ENCODE results near the gene PRR22.

PRR22 gene

DNA sequence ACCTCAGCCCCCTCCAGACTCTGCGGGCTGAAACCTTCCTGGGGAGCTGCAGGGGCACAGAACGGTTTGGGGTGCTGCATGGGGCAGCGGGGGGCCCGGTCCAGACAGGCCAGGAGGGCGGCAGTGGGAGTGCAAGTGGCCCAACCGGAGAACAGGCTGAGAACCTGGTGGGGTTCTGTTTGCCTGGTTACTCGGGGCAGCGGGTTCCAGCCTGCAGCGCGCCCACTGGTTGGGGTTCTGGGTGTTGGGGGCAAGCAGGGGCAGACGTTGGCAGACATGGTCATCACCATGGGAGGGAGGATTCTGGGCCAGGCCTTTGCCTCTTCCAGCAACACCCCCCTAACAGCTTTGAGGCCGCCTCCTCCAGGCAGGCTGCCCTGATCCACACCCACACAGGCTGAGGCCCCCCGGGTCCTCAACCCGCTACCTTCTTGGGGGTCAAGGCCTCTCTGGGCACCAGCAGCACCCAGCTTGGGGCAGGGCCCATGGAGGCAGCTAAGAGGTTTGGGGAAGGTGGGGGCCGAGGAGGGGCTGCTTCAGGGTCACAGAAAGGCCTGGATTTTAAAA, at the start of gene PRR22:
Gene PRR22, minus strand, starts transcription at position 166 of the 567 bp plus-strand sequence. Its CDS starts 86 bp downstream, at position 80.
- in situ Hi-C loops (cut with HindIII; ENCODE audit: low sequenced_read_pairs) = no loop called here

DNA sequence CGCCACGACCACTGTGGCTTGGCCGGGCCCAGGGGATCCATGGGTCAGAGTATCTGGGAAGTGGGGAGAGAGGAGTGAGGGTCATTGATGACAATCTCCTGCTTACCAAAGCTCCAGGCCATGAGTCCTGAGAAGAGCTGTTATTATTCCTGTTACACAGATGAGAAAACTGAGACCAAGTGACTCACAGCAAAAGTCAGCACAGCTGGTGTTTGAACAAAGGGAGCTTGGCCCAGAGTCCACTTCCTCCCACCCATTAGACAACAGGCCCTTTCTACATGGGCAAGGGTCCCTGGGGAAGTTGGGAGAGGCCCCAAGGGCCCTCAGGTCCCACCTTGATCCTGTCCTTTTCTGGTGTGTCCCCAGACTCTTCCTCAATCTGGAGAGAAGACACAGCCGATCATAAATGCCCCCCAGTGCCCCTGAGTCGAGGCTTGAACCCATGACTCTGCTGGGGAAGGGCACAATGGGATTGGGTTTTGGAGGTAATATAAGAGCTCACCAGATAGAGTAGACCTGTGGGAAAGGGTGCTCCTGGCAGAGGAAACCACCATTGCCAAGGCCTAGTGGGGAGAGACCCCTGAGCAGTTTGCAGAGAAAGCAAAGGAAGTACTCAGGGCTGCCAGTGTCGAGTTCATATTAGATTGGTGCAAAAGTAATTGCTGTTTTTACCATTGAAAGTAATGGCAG, 48.1 kb upstream of the PRR22 start:
- in situ Hi-C loops (cut with HindIII; ENCODE audit: low sequenced_read_pairs) = no loop called here

DNA sequence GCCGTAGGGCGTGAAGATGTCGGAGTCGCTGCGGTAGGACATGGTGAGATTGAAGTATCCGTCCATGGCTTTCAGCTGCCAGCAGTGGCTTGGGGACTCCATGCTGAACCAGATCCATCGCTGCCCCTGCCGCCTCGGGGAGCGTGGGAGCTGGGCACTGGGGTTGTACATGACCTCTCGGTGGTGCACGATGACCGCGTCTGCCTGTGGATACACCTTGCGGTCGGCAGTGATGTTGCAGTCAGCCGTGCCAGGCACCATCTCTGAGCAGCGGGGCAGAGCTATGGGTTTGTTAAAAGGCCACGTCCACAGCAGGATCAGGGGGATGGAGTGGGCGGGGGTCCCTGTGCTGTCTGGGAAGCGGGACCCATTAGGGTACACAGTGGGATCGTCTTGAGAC, 47.5 kb upstream of the PRR22 start:
- in situ Hi-C loops (cut with HindIII; ENCODE audit: low sequenced_read_pairs) = no loop called here

DNA sequence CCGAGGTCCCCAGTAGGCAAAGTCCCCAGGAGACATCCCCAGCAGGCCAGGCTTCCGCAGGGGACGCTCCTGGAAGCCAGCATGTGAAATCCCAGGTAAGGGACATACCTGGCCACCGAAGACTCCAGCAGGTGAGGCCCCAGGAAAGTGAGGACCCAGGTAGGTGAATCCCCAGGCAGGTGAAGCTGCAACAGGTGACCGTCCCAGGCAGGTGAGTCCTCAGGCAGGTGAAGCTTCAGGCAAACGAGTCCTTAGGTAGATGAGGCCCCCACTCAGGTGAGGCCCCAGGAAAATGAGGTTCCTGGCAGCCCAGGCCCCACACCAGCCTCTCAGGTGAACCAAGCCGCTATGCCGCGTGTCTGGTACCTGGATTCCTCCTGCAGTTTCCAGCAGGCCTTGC, 46.6 kb upstream of the PRR22 start:
- in situ Hi-C loops (cut with HindIII; ENCODE audit: low sequenced_read_pairs) = no loop called here

DNA sequence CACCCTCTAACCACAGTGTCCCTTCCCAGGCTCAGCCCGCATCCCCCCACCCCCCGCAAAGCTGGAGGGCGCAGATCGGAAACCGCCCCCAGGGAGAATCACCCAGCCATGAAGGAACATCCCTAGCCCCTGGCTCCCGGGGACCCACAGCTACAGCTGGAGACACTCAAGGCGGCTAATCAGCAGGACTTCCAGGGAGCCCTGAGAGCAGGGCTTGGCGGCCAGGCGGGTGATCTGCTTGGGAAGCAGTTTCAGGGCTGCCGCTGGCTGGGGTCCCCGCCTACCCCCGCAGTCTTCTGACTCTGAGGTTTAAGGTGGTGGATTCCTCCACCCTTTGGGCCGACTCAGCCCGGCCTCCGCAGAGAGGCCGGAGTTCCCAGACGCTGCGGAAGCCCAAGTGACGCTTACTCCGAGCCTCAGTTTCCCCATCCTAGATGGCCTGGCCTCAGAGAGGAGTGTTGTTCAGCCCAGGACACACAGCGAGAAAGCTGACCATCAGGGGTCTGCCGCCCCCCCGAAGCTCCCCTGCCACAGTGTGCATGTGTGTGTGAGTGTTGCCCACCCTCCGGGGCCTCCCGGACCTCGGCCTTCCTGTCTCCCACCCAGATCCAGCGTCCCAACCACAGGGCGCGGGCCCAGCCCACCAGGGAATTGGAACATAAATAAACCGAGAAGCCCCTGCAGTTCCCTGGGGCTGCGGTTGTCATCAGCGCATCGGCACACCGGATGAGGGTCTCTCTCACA, 45.2 kb upstream of the PRR22 start:
- in situ Hi-C loops (cut with HindIII; ENCODE audit: low sequenced_read_pairs) = no loop called here

DNA sequence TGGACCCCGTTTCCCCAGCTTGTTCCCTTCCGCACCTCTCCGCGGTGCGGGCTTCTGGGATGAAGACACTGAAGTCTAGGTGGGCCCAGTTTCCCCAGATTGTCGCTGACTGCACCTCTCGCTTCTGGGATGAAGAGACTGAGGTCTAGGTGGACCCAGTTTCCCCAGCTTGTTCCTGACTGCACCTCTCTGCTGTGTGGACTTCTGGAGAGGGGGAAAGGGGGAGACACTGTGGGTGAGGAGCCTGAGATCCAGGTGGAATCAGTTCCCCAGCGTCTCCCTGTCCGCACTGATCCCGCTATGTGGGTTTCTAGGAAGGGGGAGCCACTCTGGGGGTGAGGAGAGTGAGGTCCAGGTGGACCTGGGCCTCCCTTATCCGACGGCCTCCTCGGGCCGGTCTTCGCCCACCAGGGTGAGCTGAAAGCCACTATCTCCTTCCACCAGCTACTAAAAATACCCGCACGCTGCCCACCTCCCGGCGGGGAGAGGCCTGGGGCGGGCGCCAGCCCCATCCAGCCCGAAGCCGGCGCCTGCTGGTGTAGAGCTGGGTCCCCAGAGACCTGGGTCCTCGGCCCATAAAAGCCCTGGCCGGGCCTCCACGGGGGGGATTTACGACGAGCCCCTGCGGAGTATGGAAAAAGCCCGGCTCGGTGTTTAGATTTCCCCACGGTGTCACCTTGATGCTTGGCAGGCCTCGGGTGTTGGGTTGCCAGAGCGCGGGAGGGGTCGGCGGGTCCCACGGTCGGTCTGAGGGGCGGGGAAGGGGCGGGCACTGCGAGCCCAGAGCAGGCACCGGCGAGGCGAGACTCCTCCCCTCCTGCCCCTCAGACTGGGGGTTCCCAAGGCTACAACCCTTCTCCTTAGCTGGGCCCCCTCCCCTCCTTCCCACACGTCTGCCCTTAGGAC, 44.4 kb upstream of the PRR22 start:
- in situ Hi-C loops (cut with HindIII; ENCODE audit: low sequenced_read_pairs) = no loop called here

DNA sequence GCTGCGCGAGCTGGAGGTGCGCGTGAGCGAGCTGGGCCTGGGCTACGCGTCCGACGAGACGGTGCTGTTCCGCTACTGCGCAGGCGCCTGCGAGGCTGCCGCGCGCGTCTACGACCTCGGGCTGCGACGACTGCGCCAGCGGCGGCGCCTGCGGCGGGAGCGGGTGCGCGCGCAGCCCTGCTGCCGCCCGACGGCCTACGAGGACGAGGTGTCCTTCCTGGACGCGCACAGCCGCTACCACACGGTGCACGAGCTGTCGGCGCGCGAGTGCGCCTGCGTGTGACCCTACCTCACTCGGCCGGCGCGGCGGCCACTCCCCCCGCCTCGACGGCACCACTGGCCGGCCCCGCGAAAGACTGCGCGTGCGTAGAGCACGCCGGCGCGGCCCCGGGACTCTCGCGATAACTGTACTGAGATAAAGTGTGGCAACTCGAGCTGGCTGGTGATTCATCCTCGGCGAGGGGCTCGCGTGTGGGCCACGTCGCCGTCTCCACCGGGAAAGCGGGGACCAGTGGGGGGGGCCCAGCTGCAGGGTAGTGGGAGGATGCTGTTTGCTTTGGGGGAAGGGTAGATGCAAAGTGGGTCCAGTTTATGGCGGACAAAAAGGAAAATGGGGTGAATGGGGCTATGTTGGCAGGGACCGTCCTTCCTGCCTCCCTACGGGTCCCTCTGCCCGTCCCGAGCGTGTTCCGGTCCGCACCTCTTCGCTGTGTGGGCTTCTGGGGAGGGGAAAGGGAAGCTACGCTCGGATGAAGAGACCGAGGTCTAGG, 43.5 kb upstream of the PRR22 start:
- in situ Hi-C loops (cut with HindIII; ENCODE audit: low sequenced_read_pairs) = no loop called here

DNA sequence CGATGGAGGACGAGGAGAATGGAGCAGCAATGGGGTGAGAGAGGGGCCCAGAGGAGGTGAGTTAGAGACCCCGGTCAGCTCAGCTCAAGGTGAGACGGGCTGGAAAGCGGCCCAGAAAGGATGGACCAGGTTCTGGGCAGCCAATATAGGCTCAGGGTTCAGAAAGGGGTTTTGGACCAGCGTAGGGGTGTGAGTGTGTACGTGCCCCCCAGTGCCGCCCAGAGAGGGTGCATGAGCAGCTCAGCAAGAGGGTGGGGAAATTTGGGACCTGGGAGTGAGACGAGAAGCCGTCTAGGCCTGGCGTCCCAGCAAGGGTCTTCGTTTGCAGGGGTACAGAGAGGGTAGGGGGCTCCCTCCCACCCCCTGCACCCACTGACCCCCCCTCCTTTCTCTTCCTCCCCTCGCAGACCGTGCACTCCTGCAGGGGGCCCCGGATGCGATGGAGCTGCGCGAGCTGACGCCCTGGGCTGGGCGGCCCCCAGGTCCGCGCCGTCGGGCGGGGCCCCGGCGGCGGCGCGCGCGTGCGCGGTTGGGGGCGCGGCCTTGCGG, 42.9 kb upstream of the PRR22 start:
- in situ Hi-C loops (cut with HindIII; ENCODE audit: low sequenced_read_pairs) = no loop called here

DNA sequence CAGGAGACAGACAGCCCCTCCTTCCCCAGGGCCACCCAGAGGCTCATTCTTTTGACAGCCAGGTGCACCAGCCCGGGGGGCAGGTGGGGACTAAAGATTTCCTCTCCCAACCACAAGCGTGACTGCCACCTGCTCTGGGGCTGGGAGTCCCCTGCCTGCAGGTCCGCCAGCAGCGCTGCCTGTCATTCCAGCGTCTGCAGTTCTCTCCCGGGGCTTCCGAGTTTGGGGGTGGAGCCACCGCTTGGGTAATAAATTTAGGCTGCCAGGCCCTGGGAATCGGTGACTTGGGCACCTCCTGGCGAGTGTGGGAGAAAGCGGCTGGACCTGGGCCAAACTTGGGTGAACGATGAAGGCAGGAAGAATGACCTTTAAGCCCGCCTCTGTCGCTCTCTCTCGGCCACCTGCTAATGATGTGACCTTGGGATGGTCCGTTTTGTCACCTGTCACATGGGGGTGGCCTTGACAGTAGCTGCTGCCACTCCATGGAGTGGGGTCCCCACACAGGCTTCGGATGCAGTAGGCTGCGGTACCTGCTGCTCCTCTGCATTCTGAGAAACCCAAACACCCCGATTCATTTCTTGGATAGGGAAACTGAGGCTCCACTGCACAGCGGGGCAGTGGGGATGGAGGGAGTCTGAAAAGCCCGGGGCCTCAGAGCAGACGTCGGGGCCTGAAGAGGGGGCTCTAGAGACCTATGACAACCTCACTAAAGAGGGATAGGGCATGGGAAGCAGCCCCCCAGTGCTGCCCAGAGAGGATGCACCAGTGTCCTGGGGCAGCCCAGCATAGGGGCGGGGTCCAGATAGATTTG, 42.2 kb upstream of the PRR22 start:
- in situ Hi-C loops (cut with HindIII; ENCODE audit: low sequenced_read_pairs) = no loop called here

DNA sequence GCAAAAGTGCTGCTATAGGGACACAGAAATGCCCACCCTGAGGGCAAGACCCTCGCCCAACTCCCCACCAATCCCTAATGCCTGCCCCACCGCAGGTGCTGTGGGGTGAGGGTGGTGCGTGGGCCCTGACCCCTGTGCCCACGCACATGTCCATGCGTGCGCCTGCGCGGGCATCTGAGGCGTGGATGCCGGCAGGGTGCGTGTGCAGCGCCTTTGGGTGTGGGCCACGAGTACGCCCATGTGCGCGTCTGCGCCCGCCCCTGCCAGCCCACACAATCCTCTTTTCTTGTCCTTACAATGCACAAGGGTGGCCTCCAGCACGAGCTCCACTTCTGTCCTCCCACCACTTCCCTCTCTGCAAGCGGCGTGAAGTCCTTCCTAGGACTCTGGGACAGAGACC, 40.6 kb upstream of the PRR22 start:
- in situ Hi-C loops (cut with HindIII; ENCODE audit: low sequenced_read_pairs) = no loop called here

DNA sequence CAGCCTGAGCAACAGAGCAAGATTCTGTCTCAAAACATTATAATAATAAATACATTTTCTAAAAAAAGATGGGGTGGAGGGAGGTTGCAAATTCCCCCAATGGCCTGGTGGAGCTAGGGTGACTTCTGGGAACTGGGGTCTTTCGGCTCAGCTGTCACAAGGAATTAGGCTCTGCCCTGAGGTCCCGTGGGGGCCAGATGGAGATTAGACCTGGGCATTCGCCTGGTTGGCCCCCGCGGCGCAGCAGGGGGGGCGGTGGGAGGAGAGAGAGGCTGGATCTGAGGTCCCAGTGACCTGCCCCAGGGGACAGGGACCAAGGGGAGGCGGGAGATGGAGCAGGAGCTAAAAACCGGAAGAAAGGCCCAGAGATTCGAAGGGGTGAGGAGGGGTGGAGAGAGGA, 40.2 kb upstream of the PRR22 start:
- in situ Hi-C loops (cut with HindIII; ENCODE audit: low sequenced_read_pairs) = no loop called here

DNA sequence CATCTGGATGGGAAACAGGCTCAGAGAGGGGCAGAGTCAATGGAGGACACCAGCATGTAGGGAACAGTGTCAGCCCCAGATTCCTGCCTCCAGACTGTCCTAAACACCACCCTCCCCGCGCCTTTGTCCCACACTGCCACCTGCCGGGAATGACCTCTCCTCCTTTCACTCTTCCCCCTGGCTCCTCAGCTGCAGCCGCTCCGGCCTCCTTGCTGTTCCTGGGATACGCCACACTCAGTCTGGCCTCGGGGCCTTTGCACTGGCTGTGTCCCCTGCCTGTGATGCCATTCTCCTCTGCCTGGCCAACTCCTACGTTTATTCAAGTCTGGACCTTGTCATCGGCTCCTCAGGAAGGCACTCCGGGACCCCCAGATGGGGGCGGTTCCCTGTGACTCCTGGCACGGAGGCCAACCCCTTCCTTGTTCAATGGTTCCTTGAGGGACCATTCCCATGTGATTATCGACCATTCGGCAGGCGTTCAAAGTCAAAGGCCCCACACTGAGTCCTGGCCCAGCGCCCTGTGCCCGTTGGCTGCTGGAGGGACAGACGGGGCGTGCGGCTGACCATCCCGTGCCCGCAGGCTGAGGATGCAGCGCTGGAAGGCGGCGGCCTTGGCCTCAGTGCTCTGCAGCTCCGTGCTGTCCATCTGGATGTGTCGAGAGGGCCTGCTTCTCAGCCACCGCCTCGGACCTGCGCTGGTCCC, 39.2 kb upstream of the PRR22 start:
- in situ Hi-C loops (cut with HindIII; ENCODE audit: low sequenced_read_pairs) = no loop called here

DNA sequence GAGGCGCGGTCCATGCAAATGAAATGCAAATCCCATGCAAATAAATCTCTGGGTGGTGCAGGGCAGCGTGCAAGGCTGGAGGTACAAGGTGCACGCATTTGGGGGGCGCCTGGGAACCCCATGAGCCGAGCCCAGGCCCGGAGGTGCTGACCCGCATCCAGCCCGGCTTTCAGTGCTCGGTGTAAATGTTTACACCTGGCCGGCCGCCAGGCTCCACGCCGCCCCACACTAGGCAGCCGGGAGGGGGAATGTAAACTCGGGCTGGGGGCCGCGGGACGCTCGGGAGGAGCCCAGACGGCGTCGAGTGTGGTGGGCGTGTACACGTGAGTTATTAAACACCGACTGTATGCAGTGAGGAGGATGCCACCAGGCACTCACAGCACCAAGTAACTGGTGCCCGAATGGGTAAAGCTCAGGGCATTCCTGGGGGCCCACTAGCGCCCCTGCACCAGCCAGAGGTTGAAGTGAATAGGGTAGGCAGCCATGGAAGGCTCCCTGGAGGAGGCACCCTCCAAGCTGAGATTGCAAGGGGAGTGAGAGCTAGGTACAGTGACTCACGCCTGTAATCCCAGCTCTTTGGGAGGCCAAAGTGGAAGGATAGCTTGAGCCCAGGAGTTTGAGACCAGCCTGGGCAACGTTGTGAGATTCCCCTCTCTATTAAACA, 37.8 kb upstream of the PRR22 start:
- in situ Hi-C loops (cut with HindIII; ENCODE audit: low sequenced_read_pairs) = no loop called here

DNA sequence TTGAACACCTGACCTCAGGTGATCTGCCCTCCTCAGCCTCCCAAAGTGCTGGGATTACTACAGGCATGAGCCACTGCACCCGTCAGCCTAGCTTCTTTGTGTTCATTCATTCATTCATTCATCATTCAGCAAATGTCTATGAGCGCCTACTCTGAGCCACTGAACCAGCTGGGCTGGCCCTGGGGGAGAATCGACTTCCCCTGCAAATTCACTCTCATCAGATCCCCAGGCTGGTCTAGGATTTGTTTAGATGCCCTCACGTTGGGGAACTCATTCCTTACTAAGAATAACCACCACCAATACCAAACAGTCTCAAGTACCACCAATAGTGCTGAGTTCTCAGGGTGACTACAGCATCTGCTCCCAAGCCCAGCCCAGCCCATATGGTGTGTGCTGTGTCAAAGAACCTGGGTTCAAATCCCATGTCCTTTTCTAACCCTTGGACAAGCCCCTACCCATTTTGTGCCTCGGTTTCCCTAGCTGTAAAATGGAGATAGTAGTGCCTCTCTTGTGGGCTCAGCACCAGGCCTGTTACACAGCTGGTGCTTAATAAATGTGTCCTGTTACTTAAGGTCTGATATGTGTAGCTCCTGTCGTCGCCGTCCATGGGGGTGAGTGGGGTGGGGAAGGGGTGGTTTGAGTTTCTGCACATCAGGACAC, 37.1 kb upstream of the PRR22 start:
- in situ Hi-C loops (cut with HindIII; ENCODE audit: low sequenced_read_pairs) = no loop called here

DNA sequence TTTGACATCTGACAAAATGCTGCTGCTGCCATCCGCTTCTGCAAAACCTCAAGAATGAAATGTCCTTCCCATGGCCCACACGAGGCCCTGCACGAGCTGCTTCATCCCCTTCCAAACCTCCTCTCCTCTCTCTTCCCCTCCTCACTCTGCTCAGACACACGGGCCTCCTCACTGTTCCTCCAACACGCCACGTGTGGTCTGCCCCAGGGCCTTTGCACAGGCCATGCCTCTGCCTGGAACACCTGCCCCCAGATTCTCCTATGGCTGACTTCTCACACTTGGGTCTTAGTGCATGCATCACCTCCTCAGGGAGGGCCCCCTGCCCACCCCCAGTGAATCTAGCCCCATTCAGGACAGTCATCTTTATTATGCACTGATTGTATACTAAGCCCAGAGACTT, 36.2 kb upstream of the PRR22 start:
- in situ Hi-C loops (cut with HindIII; ENCODE audit: low sequenced_read_pairs) = no loop called here

DNA sequence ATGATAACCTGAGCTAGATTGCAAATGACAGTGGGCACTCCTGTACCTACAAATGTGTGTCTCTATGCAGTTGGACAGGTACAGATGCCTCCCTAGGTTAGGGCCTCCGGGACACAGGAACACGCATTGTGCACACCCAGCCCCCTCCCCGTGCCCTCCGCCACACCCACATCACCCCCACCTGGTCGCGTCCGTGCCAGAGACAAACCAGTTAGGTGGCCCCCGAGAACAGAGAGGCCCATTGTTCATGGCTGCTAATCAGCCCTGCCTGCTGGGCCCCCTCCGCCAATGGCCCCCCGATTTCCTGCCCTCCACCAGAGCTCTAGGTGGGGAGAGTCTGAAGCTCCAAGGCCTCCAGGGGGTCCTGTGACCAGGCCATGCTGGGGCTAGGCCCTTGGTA, 34.0 kb upstream of the PRR22 start:
- in situ Hi-C loops (cut with HindIII; ENCODE audit: low sequenced_read_pairs) = no loop called here

DNA sequence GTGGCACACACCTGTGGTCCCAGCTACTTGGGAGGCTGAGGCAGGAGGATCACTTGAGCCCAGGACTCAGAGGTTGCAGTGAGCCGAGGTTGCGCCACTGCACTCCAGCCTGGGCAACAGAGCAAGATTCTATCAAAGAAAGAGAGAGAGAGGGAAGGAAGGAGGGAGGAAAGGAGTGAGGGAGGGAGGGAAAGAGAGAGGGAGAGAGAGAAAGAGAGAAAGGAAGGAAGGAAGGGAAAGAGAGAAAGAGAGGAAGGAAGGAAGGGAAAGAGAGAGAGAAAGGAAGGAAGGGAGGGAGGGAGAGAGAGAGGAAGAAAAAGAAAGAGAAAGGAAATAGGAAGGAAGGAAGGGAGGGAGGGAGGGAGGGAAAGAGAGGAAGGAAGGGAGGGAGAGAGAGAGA, 32.7 kb upstream of the PRR22 start:
- in situ Hi-C loops (cut with HindIII; ENCODE audit: low sequenced_read_pairs) = no loop called here

DNA sequence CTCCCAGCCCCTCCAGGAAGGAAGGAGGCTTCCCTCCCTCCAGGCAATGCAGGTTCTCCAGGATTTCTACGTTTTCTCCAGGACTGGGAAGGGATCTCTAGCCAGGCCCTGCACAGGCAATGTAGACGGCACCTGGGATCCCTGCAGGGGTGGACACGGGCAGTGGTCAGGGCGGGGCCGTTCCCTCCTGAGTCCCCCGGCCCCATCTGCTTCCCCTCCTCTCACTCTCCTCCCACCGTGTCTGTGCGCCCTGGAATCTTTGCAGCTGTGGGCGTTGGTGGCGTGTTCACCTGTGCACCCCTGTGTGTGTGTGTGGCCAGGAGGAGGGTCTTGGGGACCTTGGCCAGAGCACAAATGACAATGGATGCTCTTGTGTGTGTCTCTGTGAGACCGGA, 30.3 kb upstream of the PRR22 start:
- in situ Hi-C loops (cut with HindIII; ENCODE audit: low sequenced_read_pairs) = no loop called here

Measured in DLD1 (cell line).